AG04450 (cell line): Measurements from ENCODE around the gene SVOPL. TPM values are rescaled to one million over a fixed set of nuclear protein-coding genes. Genes with fewer than 3 reads are reported as not detected.

ENCODE experiments used
- CTCF ChIA-PET: fragments of 300-600, 350-600 bp; formaldehyde crosslinking; extraction: SDS; loops from one replicate; lab custom pipeline; 2022; ENCODE audit warnings: antibody characterized with exemption, inconsistent platforms; lab: Charles Lee
- POLR2A ChIA-PET: fragments of 350-600 bp; formaldehyde crosslinking; extraction: SDS; loops from one replicate; lab custom pipeline; 2021; ENCODE audit warnings: antibody characterized with exemption, inconsistent platforms; lab: Yijun Ruan, JAX
- DNase-seq: peaks from one replicate; pipeline ENCODE4 v3.0.0-alpha.2; 2011; ENCODE audit warnings: low read depth, low spot score
- H3K27ac ChIP-seq: one replicate; pipeline ENCODE4 v1.5.1; 2012; ENCODE audit warnings: low read depth, low read length, control low read depth
- H3K27me3 ChIP-seq: one replicate; pipeline ENCODE4 v1.6.0; 2012; ENCODE audit warnings: low read length; ENCODE audit not compliant: control insufficient read depth, insufficient read depth
- H3K4me3 ChIP-seq: 2 replicates; pipeline ENCODE4 v1.5.1; 2011; ENCODE audit warnings: mild to moderate bottlenecking, low read depth, low read length, control low read depth
- H3K9me3 ChIP-seq: 2 replicates; pipeline ENCODE4 v1.5.1; 2012; ENCODE audit warnings: low read length; ENCODE audit not compliant: control insufficient read depth, insufficient read depth
- polyA plus RNA-seq: library from polyadenylated mRNA; depleted of rRNA; stranded (reverse); fragments of >200 nt; gene quantifications from 2 replicates; pipeline ENCODE4 v1.2.3, GENCODE V29; 2011; rRNA removed
- small RNA-seq: library from RNA; depleted of rRNA; stranded (forward); fragments of <200 nt; gene quantifications from one replicate; pipeline ENCODE3, GENCODE V24; 2012; ENCODE audit warnings: low read depth; ENCODE audit not compliant: insufficient read length
- TF ChIP-seq, protein P1 (sequence below): IDR thresholded peaks from 2 replicates; pipeline ENCODE4 v1.5.1; 2011; ENCODE audit warnings: low read depth, low read length, control low read depth, inconsistent platforms

The SVOPL gene
- polyA plus RNA-seq, 1 experiment, result not detected

DNA sequence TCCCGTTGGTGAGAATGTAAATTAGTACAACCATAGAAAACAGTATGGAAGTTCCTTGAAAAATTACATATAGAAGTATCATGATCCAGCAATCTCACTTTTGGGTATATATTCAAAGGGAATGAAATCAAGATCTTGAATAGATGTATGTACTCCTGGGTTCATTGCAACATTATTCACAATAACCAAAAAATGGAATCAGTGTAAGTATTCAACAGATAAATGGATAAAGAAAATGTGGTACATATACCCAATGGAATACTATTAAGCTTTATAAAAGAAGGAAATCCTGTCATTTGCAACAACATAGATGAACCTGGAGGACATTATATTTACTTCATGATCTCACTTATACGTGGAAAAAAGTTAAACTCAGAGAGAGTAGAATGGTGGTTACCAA is 154.3 kb downstream of the SVOPL start:
- Histone ChIP-seq H3K9me3 (no peaks in the 10 kb centered on the region), H3K4me3 (no peak overlapping the region), H3K27me3 (no peaks in the 10 kb centered on the region), H3K27ac (no peak overlapping the region)
- TF ChIP-seq, protein P1, sequence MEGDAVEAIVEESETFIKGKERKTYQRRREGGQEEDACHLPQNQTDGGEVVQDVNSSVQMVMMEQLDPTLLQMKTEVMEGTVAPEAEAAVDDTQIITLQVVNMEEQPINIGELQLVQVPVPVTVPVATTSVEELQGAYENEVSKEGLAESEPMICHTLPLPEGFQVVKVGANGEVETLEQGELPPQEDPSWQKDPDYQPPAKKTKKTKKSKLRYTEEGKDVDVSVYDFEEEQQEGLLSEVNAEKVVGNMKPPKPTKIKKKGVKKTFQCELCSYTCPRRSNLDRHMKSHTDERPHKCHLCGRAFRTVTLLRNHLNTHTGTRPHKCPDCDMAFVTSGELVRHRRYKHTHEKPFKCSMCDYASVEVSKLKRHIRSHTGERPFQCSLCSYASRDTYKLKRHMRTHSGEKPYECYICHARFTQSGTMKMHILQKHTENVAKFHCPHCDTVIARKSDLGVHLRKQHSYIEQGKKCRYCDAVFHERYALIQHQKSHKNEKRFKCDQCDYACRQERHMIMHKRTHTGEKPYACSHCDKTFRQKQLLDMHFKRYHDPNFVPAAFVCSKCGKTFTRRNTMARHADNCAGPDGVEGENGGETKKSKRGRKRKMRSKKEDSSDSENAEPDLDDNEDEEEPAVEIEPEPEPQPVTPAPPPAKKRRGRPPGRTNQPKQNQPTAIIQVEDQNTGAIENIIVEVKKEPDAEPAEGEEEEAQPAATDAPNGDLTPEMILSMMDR, result no peak
- no peak for DNase-seq
- ChIA-PET CTCF (no interaction called here), POLR2A (no interaction called here)

DNA sequence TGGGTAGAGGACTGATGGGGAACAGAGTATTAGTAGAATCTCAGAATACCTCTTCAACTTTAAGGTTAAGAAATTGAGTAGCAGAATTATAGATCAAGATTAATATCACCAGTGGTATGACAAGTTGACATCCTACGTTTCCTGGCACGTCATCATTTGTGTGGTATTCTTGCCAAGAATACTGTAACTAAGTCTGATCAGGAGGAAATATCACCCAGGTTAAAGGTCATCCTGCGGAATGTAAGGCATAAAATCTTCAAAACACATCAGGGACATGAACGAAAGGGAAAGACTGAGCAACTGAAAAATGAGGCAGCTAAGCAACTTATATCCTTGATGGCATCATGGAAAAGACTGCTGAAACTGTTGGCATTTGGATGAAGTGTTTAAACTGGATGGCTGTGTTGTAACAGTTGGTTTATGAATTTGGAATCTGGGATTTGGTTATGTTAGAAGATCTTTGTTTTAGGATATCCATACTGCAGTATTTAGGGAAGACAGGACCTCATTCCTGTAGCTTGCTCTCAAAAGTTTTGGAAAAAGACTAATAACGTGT is 155.0 kb downstream of the SVOPL start:
- Histone ChIP-seq H3K4me3 (no peak overlapping the region), H3K27ac (no peak overlapping the region), H3K27me3 (no peaks in the 10 kb centered on the region), H3K9me3 (no peaks in the 10 kb centered on the region)
- POLR2A ChIA-PET, result no interaction called here
- no peak for DNase-seq
- CTCF ChIA-PET, result no interaction called here
- TF ChIP-seq, protein P1, result no peak

DNA sequence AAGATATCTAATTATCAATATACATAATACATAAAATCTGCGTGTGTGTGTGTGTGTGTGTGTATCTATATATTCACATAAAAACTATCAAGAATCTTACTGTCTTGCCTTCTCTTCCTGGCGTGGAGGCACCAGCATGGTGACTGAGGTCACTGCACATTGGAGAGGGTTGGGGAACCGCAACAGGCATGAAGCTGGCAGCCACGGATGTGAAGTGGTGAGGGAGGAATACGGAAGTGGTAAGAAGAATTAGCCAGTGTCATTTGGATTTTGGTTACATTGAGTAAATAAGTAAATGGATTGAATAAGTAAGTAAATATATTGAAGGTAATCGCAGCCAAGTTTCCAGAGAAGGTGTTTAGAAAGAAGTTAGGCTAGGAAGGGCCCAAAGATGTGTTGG is 156.0 kb downstream of the SVOPL start:
- H3K27me3 ChIP-seq, result no peaks in the 10 kb centered on the region
- POLR2A ChIA-PET, result no interaction called here
- TF ChIP-seq, protein P1, result no peak
- H3K27ac ChIP-seq, result no peak overlapping the region
- H3K9me3 ChIP-seq, result no peaks in the 10 kb centered on the region
- CTCF ChIA-PET, result no interaction called here
- DNase-seq, result no peak
- no peak overlapping the region for H3K4me3 ChIP-seq

Small RNAs within 50 kb of the gene (small RNA-seq; reads per million reads assigned to genes)
- gene RF00561, result not detected

Other genes with a start within 250 kb of the SVOPL start
- 7.1 and 9.3 TPM in 2 replicates for gene TRIM24, start 241.1 kb downstream of the SVOPL start, polyA plus RNA-seq
- not detected in 2 replicates for gene TMEM213, start 96.6 kb upstream of the SVOPL start, polyA plus RNA-seq
- gene ATP6V0A4, start 96.8 kb upstream of the SVOPL start, polyA plus RNA-seq, result not detected in 2 replicates